ENCODE results near the gene DGKH. TPM values are rescaled to one million over a fixed set of nuclear protein-coding genes. Genes with fewer than 3 reads are reported as not detected.
"Not testable (repeated sequence)": the region's sequence is repeated elsewhere in the genome, so short reads cannot be mapped to it uniquely, and the experiment has no call there.

DGKH gene
- total and polyA plus RNA-seq, 2 experiments from 2014 or later, result 2.0 to 11.2 TPM

GRCh38 chr13:42221121-42221765 lies 172.8 kb downstream of the DGKH start:
- TF ChIP-seq, protein P1, sequence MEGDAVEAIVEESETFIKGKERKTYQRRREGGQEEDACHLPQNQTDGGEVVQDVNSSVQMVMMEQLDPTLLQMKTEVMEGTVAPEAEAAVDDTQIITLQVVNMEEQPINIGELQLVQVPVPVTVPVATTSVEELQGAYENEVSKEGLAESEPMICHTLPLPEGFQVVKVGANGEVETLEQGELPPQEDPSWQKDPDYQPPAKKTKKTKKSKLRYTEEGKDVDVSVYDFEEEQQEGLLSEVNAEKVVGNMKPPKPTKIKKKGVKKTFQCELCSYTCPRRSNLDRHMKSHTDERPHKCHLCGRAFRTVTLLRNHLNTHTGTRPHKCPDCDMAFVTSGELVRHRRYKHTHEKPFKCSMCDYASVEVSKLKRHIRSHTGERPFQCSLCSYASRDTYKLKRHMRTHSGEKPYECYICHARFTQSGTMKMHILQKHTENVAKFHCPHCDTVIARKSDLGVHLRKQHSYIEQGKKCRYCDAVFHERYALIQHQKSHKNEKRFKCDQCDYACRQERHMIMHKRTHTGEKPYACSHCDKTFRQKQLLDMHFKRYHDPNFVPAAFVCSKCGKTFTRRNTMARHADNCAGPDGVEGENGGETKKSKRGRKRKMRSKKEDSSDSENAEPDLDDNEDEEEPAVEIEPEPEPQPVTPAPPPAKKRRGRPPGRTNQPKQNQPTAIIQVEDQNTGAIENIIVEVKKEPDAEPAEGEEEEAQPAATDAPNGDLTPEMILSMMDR (IDR thresholded peaks at IDR 0.05; ENCODE audit: low read depth, low read length), result no peak
- peak in 1 of 2 donors; percentile 38 for DNase-seq (ENCODE audit: low read depth in 1 of 2, low spot score in 1 of 2)
- H3K27ac ChIP-seq, result no peak overlapping the region
- no peaks in the 10 kb centered on the region for H3K9me3 ChIP-seq (ENCODE audit: low read depth)
- H3K36me3 ChIP-seq, result peaks cover 3% of the 10 kb centered on the region
- H3K4me1 ChIP-seq (ENCODE audit: low read depth), result no peaks in the 10 kb centered on the region
- H3K27me3 ChIP-seq, result no peaks in the 10 kb centered on the region
- no peak overlapping the region for H3K4me3 ChIP-seq

DNA sequence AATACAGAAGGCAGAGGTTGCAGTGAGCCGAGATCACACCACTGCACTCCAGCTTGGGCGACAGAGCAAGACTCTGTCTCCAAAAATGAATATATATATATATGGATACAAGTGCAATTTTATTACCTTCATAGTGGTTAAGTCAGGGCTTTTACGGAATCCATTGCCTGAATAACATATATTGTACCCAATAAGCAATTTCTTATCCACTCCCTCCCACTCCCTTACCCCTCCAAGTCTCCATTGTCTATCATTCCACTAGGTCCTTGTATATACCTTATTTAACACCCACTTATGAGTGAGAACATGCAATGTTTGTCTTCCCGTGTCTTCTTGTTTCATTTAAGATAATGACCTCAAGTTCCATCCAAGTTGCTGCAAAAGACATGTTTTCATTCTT lies 175.2 kb downstream of the DGKH start:
- peaks cover 3% of the 10 kb centered on the region for H3K36me3 ChIP-seq
- no peak overlapping the region for H3K27ac ChIP-seq
- H3K4me3 ChIP-seq, result no peak overlapping the region
- H3K4me1 ChIP-seq (ENCODE audit: low read depth), result no peaks in the 10 kb centered on the region
- no peak for DNase-seq (ENCODE audit: low read depth in 1 of 2, low spot score in 1 of 2)
- no peaks in the 10 kb centered on the region for H3K9me3 ChIP-seq (ENCODE audit: low read depth)
- no peaks in the 10 kb centered on the region for H3K27me3 ChIP-seq
- TF ChIP-seq, protein P1 (IDR thresholded peaks at IDR 0.05; ENCODE audit: low read depth, low read length), result no peak

- peaks cover 3% of the 10 kb centered on the region for H3K36me3 ChIP-seq
- H3K27me3 ChIP-seq, result no peaks in the 10 kb centered on the region
- no peaks in the 10 kb centered on the region for H3K9me3 ChIP-seq (ENCODE audit: low read depth)
- no peak overlapping the region for H3K4me3 ChIP-seq
- H3K27ac ChIP-seq, result no peak overlapping the region
- no peaks in the 10 kb centered on the region for H3K4me1 ChIP-seq (ENCODE audit: low read depth)
- no peak for DNase-seq (ENCODE audit: low read depth in 1 of 2, low spot score in 1 of 2)
- TF ChIP-seq, protein P1 (IDR thresholded peaks at IDR 0.05; ENCODE audit: low read depth, low read length), result no peak
Measured at GRCh38 chr13:42225051-42225450, 176.6 kb downstream of the DGKH start.

- H3K36me3 ChIP-seq; H3K4me3 ChIP-seq; H3K27me3 ChIP-seq; H3K9me3 ChIP-seq (ENCODE audit: low read depth); H3K4me1 ChIP-seq (ENCODE audit: low read depth); DNase-seq (ENCODE audit: low read depth in 1 of 2, low spot score in 1 of 2); H3K27ac ChIP-seq: not testable (repeated sequence)
Measured at GRCh38 chr13:42226759-42227158, 178.3 kb downstream of the DGKH start.

GRCh38 chr13:42228527-42228926 lies 180.1 kb downstream of the DGKH start:
- no peaks in the 10 kb centered on the region for H3K4me1 ChIP-seq (ENCODE audit: low read depth)
- H3K27ac ChIP-seq, result no peak overlapping the region
- DNase-seq (ENCODE audit: low read depth in 1 of 2, low spot score in 1 of 2), result no peak
- peaks cover 3% of the 10 kb centered on the region for H3K36me3 ChIP-seq
- TF ChIP-seq, protein P1 (IDR thresholded peaks at IDR 0.05; ENCODE audit: low read depth, low read length), result no peak
- no peaks in the 10 kb centered on the region for H3K27me3 ChIP-seq
- no peak overlapping the region for H3K4me3 ChIP-seq
- H3K9me3 ChIP-seq (ENCODE audit: low read depth), result no peaks in the 10 kb centered on the region

DNA sequence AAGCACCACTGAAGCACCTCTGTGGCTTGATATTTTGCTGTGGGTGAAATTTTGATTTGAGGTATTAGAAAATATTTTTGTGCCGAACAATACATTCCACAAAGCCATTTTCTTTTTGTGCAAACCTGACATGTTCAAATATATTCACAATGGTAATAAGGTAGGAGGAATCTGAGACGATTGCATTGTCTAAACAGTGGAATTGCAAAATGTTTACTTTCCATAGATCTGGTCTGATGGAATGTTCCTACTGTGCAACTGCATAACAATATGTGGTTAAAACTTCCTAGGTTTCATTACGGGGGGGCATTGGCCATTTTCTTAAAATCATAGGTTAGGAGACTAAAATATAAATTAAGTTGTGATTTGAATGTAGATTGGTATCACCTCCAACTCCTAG lies 180.8 kb downstream of the DGKH start:
- Histone ChIP-seq H3K27ac (no peak overlapping the region), H3K27me3 (no peaks in the 10 kb centered on the region), H3K4me1 (ENCODE audit: low read depth) (no peaks in the 10 kb centered on the region), H3K9me3 (ENCODE audit: low read depth) (no peaks in the 10 kb centered on the region), H3K4me3 (no peak overlapping the region), H3K36me3 (peaks cover 3% of the 10 kb centered on the region)
- TF ChIP-seq, protein P1 (IDR thresholded peaks at IDR 0.05; ENCODE audit: low read depth, low read length), result no peak
- no peak for DNase-seq (ENCODE audit: low read depth in 1 of 2, low spot score in 1 of 2)
